NOMO-1 (cell line): ENCODE data around the gene ASTN2.
"Not testable (repeated sequence)": the region's sequence is repeated elsewhere in the genome, so short reads cannot be mapped to it uniquely, and the experiment has no call there.

Source experiments
- DNase-seq, 2 experiments: peaks; one replicate each; lab custom pipeline; 2025; ENCODE audit not compliant: unreplicated experiment in 2 of 2; lab: John Stamatoyannopoulos, UW

ASTN2 gene

GRCh38 chr9:116717150-116717549, 697.7 kb downstream of the ASTN2 start:
- no peak for DNase-seq

GRCh38 chr9:116716438-116716837, 698.4 kb downstream of the ASTN2 start:
- no peak for DNase-seq

- DNase-seq: no peak
Measured at GRCh38 chr9:116715751-116716150, 699.1 kb downstream of the ASTN2 start.

GRCh38 chr9:116713271-116713670, 701.6 kb downstream of the ASTN2 start:
- DNase-seq: no peak

- no peak for DNase-seq
Measured at GRCh38 chr9:116712781-116713180, 702.1 kb downstream of the ASTN2 start.

GRCh38 chr9:116706310-116707290, 708.3 kb downstream of the ASTN2 start:
- DNase-seq: no peak

- no peak for DNase-seq
Measured at GRCh38 chr9:116705531-116705930, 709.3 kb downstream of the ASTN2 start.

GRCh38 chr9:116704470-116704869, 710.4 kb downstream of the ASTN2 start:
- no peak for DNase-seq

- no peak for DNase-seq
Measured at GRCh38 chr9:116703634-116704033, 711.2 kb downstream of the ASTN2 start.

- DNase-seq: no peak
Measured at GRCh38 chr9:116701940-116702642, 712.8 kb downstream of the ASTN2 start.

- DNase-seq: no peak
Measured at GRCh38 chr9:116700882-116701865, 713.7 kb downstream of the ASTN2 start.

- DNase-seq: no peak
Measured at GRCh38 chr9:116700279-116700678, 714.6 kb downstream of the ASTN2 start.

- no peak for DNase-seq
Measured at GRCh38 chr9:116697887-116698286, 717.0 kb downstream of the ASTN2 start.

GRCh38 chr9:116697362-116697761, 717.5 kb downstream of the ASTN2 start:
- DNase-seq: no peak

- DNase-seq: no peak
Measured at GRCh38 chr9:116695438-116695837, 719.4 kb downstream of the ASTN2 start.

- no peak for DNase-seq
Measured at GRCh38 chr9:116694785-116695291, 720.0 kb downstream of the ASTN2 start.

GRCh38 chr9:116693233-116693731, 721.6 kb downstream of the ASTN2 start:
- DNase-seq: no peak

GRCh38 chr9:116692616-116693015, 722.2 kb downstream of the ASTN2 start:
- peak in 1 of 2 experiments; percentile 28 for DNase-seq

GRCh38 chr9:116691607-116692006, 723.2 kb downstream of the ASTN2 start:
- DNase-seq: no peak

- not testable (repeated sequence) for DNase-seq
Measured at GRCh38 chr9:116690805-116691204, 724.1 kb downstream of the ASTN2 start.
